GM12874 (cell line): ENCODE measurements around the gene CADM1.

ENCODE experiments used
- CTCF ChIP-seq: IDR thresholded peaks from 2 replicates; pipeline ENCODE4 v1.5.1; 2011; ENCODE audit warnings: low read depth, mild to moderate bottlenecking, control low read depth, low read length, moderate library complexity; ENCODE audit not compliant: insufficient read depth

CADM1 gene

DNA sequence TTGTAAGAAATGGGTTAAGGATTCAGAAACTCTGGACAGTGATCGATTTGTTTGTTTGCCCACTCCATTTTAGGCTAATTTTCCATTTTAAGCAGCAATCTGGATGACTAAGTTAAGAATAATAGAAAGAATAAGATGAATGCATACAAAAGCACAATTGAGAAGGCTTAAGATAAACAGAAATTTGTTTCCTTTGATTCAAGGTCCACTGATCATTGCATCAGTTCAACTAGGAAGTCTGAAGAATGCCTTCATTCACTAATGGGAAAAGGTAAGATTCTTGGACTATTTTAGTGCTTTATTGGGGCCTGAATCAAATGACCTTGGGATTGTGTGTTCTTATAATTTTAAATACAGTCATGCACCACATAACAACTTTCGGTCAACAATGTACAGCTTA, 140.8 kb downstream of the CADM1 start:
- no peak for TF ChIP-seq CTCF

DNA sequence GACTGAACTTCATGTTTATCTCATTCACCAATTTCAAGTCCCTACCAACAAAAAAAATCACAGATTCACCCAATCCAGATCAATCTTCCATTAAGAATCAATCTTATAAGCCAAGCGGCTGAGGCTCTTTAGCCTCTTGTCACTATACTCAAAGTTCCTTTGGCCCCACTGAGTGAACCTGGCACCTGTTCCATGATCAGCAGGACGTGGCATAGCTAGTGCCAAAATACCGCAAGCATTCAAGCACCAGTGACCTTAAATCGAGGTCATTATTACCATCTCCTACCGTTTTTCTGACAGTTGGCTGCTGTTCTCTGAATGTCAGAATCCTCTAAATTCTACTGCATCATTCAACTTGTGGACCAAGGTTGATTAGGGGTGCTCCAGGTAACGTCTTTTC, 141.2 kb downstream of the CADM1 start:
- no peak for TF ChIP-seq CTCF

DNA sequence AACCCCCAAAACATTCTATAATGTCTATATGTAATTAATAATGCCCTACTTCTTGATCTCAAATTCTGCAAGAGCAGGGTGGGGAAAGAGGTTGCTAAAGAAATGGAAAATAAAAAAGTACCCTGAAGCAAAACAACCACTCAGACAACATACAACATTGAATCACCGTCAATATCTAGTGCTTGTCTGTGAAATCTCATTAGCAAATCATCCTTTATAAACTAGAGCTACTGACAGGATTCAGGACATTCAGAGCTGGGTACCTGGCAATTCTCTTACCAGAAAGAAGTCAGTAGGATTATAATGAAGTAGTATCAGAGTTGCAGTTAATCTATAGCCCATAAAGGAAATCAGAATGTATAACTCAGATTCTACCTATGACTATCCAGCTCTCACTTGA, 143.2 kb downstream of the CADM1 start:
- no peak for TF ChIP-seq CTCF

DNA sequence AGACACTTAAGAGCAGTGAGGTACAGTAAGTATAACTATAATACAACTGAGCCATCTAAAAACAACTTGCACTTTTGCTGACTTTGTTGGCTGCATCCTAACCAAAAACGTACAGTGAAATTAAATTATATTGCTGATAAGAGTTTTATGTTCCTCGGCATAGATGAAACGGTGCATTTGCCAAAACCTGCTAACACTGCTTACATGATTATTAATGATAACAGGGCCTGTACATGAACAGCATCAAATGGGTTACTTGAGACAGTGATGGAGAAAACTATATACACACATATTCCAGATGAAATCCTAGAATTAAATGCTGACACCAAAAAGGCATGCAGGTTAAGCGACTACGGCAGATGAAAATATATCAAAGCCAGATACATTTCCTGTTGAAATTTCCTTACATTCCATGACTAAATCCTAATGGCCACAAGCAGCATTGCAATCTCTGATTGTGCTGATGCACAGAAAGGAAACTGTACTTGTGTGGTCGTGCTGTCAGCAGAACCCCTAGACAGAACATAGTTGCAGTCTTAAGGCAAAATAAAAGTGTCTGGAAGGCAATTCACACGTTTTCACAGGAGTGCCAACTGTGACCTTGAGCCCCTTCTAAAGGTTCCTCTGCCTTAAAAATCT, 143.9 kb downstream of the CADM1 start:
- TF ChIP-seq CTCF = no peak

GRCh38 chr11:115357066-115357465, 147.1 kb downstream of the CADM1 start:
- TF ChIP-seq CTCF = no peak

GRCh38 chr11:115352805-115353485, 151.3 kb downstream of the CADM1 start:
- no peak for TF ChIP-seq CTCF

DNA sequence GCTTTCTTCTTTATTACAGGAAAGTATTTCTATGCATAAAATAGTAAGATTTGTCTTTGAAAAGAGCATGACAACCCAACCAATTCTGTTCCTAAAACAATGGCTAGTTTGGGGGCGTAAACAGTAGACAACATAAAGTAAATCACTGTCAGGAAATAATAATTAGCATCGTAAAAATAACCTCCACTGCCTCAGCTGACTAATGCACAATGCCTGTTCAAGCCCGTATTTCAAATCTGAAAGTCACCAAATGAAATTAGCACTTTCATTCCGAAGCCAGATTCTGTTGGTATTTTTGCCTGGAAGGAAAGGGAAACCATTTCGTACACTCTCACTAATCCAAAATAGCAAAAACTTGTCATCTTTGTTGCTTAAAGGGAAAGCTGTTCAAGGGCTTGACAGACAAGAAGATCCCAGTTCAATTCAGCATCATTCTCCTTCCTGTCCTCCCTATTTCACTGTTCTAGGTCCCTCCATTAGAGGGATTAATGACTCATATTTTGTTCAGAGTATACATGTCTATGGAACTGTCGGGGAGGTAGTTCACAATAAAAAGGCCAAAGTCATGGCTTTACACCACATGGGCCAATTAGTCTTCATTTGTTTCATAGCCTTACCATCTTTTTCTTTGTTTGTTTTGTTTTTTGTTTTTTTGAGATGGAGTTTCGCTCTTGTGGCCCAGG, 154.7 kb downstream of the CADM1 start:
- no peak for TF ChIP-seq CTCF
